ENCODE results near the gene RSAD2.

DNA sequence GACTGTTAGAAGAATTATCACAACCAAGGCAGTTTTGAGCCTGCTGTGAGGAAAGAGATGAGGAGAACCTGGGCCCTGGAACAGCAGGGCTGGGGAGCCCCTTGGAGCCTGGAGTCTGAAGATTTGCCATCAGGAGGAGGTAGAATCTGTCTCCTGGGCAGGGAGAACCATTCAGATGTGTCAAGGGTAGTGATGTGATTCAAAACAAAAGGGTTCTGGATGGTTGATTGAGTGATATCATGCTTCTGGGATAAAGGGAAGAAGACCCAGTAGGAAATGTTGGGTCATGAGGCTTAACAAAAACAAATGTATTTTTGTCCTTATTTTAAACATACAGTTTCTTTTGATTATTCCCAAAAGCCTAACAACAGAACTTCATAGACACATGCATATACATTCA lies 68.2 kb downstream of the RSAD2 start:
- TF ChIP-seq, protein P1, sequence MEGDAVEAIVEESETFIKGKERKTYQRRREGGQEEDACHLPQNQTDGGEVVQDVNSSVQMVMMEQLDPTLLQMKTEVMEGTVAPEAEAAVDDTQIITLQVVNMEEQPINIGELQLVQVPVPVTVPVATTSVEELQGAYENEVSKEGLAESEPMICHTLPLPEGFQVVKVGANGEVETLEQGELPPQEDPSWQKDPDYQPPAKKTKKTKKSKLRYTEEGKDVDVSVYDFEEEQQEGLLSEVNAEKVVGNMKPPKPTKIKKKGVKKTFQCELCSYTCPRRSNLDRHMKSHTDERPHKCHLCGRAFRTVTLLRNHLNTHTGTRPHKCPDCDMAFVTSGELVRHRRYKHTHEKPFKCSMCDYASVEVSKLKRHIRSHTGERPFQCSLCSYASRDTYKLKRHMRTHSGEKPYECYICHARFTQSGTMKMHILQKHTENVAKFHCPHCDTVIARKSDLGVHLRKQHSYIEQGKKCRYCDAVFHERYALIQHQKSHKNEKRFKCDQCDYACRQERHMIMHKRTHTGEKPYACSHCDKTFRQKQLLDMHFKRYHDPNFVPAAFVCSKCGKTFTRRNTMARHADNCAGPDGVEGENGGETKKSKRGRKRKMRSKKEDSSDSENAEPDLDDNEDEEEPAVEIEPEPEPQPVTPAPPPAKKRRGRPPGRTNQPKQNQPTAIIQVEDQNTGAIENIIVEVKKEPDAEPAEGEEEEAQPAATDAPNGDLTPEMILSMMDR (conservative IDR thresholded peaks at IDR 0.05), result no peak
- TF ChIP-seq EZH2 (IDR thresholded peaks at IDR 0.05; ENCODE audit: low read depth), result no peak

All from PC-9 (cell line).